Stimulated activated naive B cell treated with anti-CD40 and anti-IgM and Interleukin-4, amounts not matched to agents 10 μg/mL and 1 μg/mL and 100 μg/mL, for 72 hours (primary cell): ENCODE measurements around the gene NRDC.
"Not testable (repeated sequence)": the region's sequence is repeated elsewhere in the genome, so short reads cannot be mapped to it uniquely, and the experiment has no call there.

ENCODE experiments used
- ATAC-seq, 2 donors: fragments of 150-1000 bp; cut with Tn5 transposase; replicated peaks; 2 replicates each; pipeline ENCODE4 v1.10.0; 2021; ENCODE audit warnings: moderate library complexity in 1 of 2
- DNase-seq: peaks from one replicate; pipeline ENCODE4 v3.0.0; 2021
- H3K27ac Mint-ChIP-seq: one replicate; pipeline ENCODE4 v1.8.0; 2022; ENCODE audit warnings: mild to moderate bottlenecking, mixed read lengths
- H3K27me3 Mint-ChIP-seq, 2 donors: one replicate each; pipeline ENCODE4 v1.8.0; 2022; ENCODE audit warnings: mixed read lengths in 2 of 2
- H3K36me3 Mint-ChIP-seq, 2 donors: one replicate each; pipeline ENCODE4 v1.8.0; 2022; ENCODE audit warnings: mixed read lengths in 2 of 2, mild to moderate bottlenecking in 1 of 2
- H3K4me1 Mint-ChIP-seq, 2 donors: one replicate each; pipeline ENCODE4 v1.8.0; 2022; ENCODE audit warnings: mixed read lengths in 2 of 2, mild to moderate bottlenecking in 1 of 2
- H3K4me3 Mint-ChIP-seq, 2 donors: one replicate each; pipeline ENCODE4 v1.8.0; 2022; ENCODE audit warnings: mild to moderate bottlenecking in 2 of 2, mixed read lengths in 2 of 2, moderate library complexity in 1 of 2
- H3K9me3 Mint-ChIP-seq, 2 donors: one replicate each; pipeline ENCODE4 v1.8.0; 2022; ENCODE audit warnings: mixed read lengths in 2 of 2, mild to moderate bottlenecking in 1 of 2

Gene NRDC

GRCh38 chr1:51847294-51847920, 31.1 kb downstream of the NRDC start:
- ATAC-seq = no peak
- H3K9me3 Mint-ChIP-seq = no peaks in the 10 kb centered on the region
- DNase-seq = no peak
- H3K27me3 Mint-ChIP-seq = no peaks in the 10 kb centered on the region
- H3K4me1 Mint-ChIP-seq = peaks cover 8 to 22% of the 10 kb centered on the region in 2 donors
- peaks cover 11 to 31% of the 10 kb centered on the region in 2 donors for H3K36me3 Mint-ChIP-seq
- no peak overlapping the region for H3K27ac Mint-ChIP-seq
- H3K4me3 Mint-ChIP-seq = no peak overlapping the region

- ATAC-seq = no peak
- H3K36me3 Mint-ChIP-seq = peaks cover 16 to 39% of the 10 kb centered on the region in 2 donors
- no peaks in the 10 kb centered on the region for H3K9me3 Mint-ChIP-seq
- no peaks in the 10 kb centered on the region for H3K27me3 Mint-ChIP-seq
- peaks cover 11 to 19% of the 10 kb centered on the region in 2 donors for H3K4me1 Mint-ChIP-seq
- no peak overlapping the region for H3K27ac Mint-ChIP-seq
- no peak overlapping the region for H3K4me3 Mint-ChIP-seq
- DNase-seq = no peak
Observed at GRCh38 chr1:51843948-51844347, 34.6 kb downstream of the NRDC start.

- no peaks in the 10 kb centered on the region for H3K9me3 Mint-ChIP-seq
- no peak for ATAC-seq
- peaks cover 11 to 19% of the 10 kb centered on the region in 2 donors for H3K4me1 Mint-ChIP-seq
- no peak overlapping the region for H3K4me3 Mint-ChIP-seq
- H3K36me3 Mint-ChIP-seq = peaks cover 22 to 42% of the 10 kb centered on the region in 2 donors
- H3K27me3 Mint-ChIP-seq = no peaks in the 10 kb centered on the region
- H3K27ac Mint-ChIP-seq = no peak overlapping the region
- DNase-seq = no peak
Observed at GRCh38 chr1:51842261-51842660, 36.3 kb downstream of the NRDC start.

GRCh38 chr1:51840743-51841461, 37.6 kb downstream of the NRDC start:
- H3K4me1 Mint-ChIP-seq = peaks cover 11 to 19% of the 10 kb centered on the region in 2 donors
- ATAC-seq (no peak), DNase-seq (no peak)
- H3K9me3 Mint-ChIP-seq = no peaks in the 10 kb centered on the region
- no peak overlapping the region for H3K4me3 Mint-ChIP-seq
- H3K27me3 Mint-ChIP-seq = no peaks in the 10 kb centered on the region
- H3K27ac Mint-ChIP-seq = no peak overlapping the region
- peaks cover 19 to 37% of the 10 kb centered on the region in 2 donors for H3K36me3 Mint-ChIP-seq

- DNase-seq (no peak), ATAC-seq (no peak)
- no peaks in the 10 kb centered on the region for H3K27me3 Mint-ChIP-seq
- peaks cover 18 to 37% of the 10 kb centered on the region in 2 donors for H3K36me3 Mint-ChIP-seq
- peaks cover 11 to 19% of the 10 kb centered on the region in 2 donors for H3K4me1 Mint-ChIP-seq
- H3K9me3 Mint-ChIP-seq = no peaks in the 10 kb centered on the region
- no peak overlapping the region for H3K27ac Mint-ChIP-seq
- no peak overlapping the region for H3K4me3 Mint-ChIP-seq
Observed at GRCh38 chr1:51840182-51840581, 38.3 kb downstream of the NRDC start.

- Mint-ChIP-seq H3K4me1 (peaks cover 6 to 11% of the 10 kb centered on the region in 2 donors), H3K36me3 (peaks cover 18 to 30% of the 10 kb centered on the region in 2 donors), H3K27me3 (no peaks in the 10 kb centered on the region), H3K27ac (no peak overlapping the region), H3K4me3 (no peak overlapping the region), H3K9me3 (no peaks in the 10 kb centered on the region)
- ATAC-seq = no peak
- no peak for DNase-seq
Observed at GRCh38 chr1:51839094-51839493, 39.4 kb downstream of the NRDC start.

- Mint-ChIP-seq H3K4me1 (peaks cover 3 to 6% of the 10 kb centered on the region in 2 donors), H3K4me3 (no peak overlapping the region), H3K9me3 (no peaks in the 10 kb centered on the region), H3K27ac (no peak overlapping the region), H3K27me3 (no peaks in the 10 kb centered on the region), H3K36me3 (peaks cover 18 to 33% of the 10 kb centered on the region in 2 donors)
- no peak for ATAC-seq
- DNase-seq = no peak
Observed at GRCh38 chr1:51837243-51837642, 41.3 kb downstream of the NRDC start.

- H3K27me3 Mint-ChIP-seq = no peaks in the 10 kb centered on the region
- no peak overlapping the region for H3K4me3 Mint-ChIP-seq
- no peaks in the 10 kb centered on the region for H3K9me3 Mint-ChIP-seq
- no peaks in the 10 kb centered on the region for H3K4me1 Mint-ChIP-seq
- no peak overlapping the region for H3K27ac Mint-ChIP-seq
- ATAC-seq = no peak
- H3K36me3 Mint-ChIP-seq = peaks cover 23 to 30% of the 10 kb centered on the region in 2 donors
- no peak for DNase-seq
Observed at GRCh38 chr1:51833700-51834099, 44.8 kb downstream of the NRDC start.

GRCh38 chr1:51829058-51829457, 49.5 kb downstream of the NRDC start:
- Mint-ChIP-seq H3K36me3 (peaks cover 21 to 23% of the 10 kb centered on the region in 2 donors), H3K27ac (no peak overlapping the region), H3K4me1 (no peaks in the 10 kb centered on the region), H3K4me3 (no peak overlapping the region), H3K27me3 (no peaks in the 10 kb centered on the region), H3K9me3 (no peaks in the 10 kb centered on the region)
- no peak for DNase-seq
- no peak for ATAC-seq

GRCh38 chr1:51819810-51820209, 58.7 kb downstream of the NRDC start:
- Mint-ChIP-seq H3K27ac (no peak overlapping the region), H3K27me3 (no peaks in the 10 kb centered on the region), H3K4me3 (no peak overlapping the region), H3K4me1 (no peaks in the 10 kb centered on the region), H3K36me3 (peaks cover 26 to 28% of the 10 kb centered on the region in 2 donors), H3K9me3 (no peaks in the 10 kb centered on the region)
- ATAC-seq (no peak), DNase-seq (no peak)

- peaks cover 23 to 26% of the 10 kb centered on the region in 2 donors for H3K36me3 Mint-ChIP-seq
- not testable (repeated sequence) for ATAC-seq, H3K27me3 Mint-ChIP-seq, H3K27ac Mint-ChIP-seq, H3K9me3 Mint-ChIP-seq, DNase-seq, H3K4me3 Mint-ChIP-seq, H3K4me1 Mint-ChIP-seq
Observed at GRCh38 chr1:51819021-51819420, 59.5 kb downstream of the NRDC start.

GRCh38 chr1:51818487-51818886, 60.0 kb downstream of the NRDC start:
- H3K4me1 Mint-ChIP-seq = no peaks in the 10 kb centered on the region

GRCh38 chr1:51814513-51814912, 64.0 kb downstream of the NRDC start:
- no peaks in the 10 kb centered on the region for H3K4me1 Mint-ChIP-seq
- H3K27me3 Mint-ChIP-seq = no peaks in the 10 kb centered on the region
- H3K4me3 Mint-ChIP-seq = no peak overlapping the region
- no peak overlapping the region for H3K27ac Mint-ChIP-seq
- ATAC-seq = no peak
- no peaks in the 10 kb centered on the region for H3K9me3 Mint-ChIP-seq
- no peak for DNase-seq
- peaks cover 22 to 30% of the 10 kb centered on the region in 2 donors for H3K36me3 Mint-ChIP-seq

More at GRCh38 chr1:51818487-51818886, 60.0 kb downstream of the NRDC start:
- Mint-ChIP-seq H3K27ac (no peak overlapping the region), H3K4me3 (no peak overlapping the region), H3K36me3 (peaks cover 27 to 31% of the 10 kb centered on the region in 2 donors), H3K9me3 (no peaks in the 10 kb centered on the region), H3K27me3 (no peaks in the 10 kb centered on the region)
- no peak for ATAC-seq
- no peak for DNase-seq

GRCh38 chr1:51799372-51799771, 79.2 kb downstream of the NRDC start:
- peak; percentile 55 to 69 for ATAC-seq
- no peaks in the 10 kb centered on the region for H3K27me3 Mint-ChIP-seq
- peaks cover 28 to 42% of the 10 kb centered on the region in 2 donors for H3K36me3 Mint-ChIP-seq
- H3K9me3 Mint-ChIP-seq = no peaks in the 10 kb centered on the region
- H3K27ac Mint-ChIP-seq = no peak overlapping the region
- H3K4me1 Mint-ChIP-seq = peaks cover 4 to 8% of the 10 kb centered on the region in 2 donors
- H3K4me3 Mint-ChIP-seq = no peak overlapping the region
- DNase-seq = no peak

GRCh38 chr1:51794868-51795267, 83.7 kb downstream of the NRDC start:
- H3K4me1 Mint-ChIP-seq = peaks cover 0 to under 1% of the 10 kb centered on the region in 2 donors
- no peak for DNase-seq
- H3K27ac Mint-ChIP-seq = no peak overlapping the region

More at GRCh38 chr1:51794868-51795267, 83.7 kb downstream of the NRDC start:
- H3K36me3 Mint-ChIP-seq = peaks cover 25 to 56% of the 10 kb centered on the region in 2 donors
- no peak overlapping the region for H3K4me3 Mint-ChIP-seq
- no peaks in the 10 kb centered on the region for H3K27me3 Mint-ChIP-seq
- ATAC-seq = no peak
- no peaks in the 10 kb centered on the region for H3K9me3 Mint-ChIP-seq
